CD8-positive, alpha-beta memory T cell (primary cell): Measurements from ENCODE around the gene CTPS2. TPM values are rescaled to one million over a fixed set of nuclear protein-coding genes. Genes with fewer than 3 reads are reported as not detected.
"Not testable (repeated sequence)": the region's sequence is repeated elsewhere in the genome, so short reads cannot be mapped to it uniquely, and the experiment has no call there.

Experiments used
- CTCF ChIA-PET: fragments of 350-600 bp; sonication (Branson Sonifier 250); formaldehyde crosslinking; loops from one replicate; lab custom pipeline; 2021; ENCODE audit warnings: antibody characterized with exemption; lab: Charles Lee
- POLR2A ChIA-PET: fragments of 350-600 bp; sonication (Branson Sonifier 250); formaldehyde crosslinking; loops from one replicate; lab custom pipeline; 2021; ENCODE audit warnings: antibody characterized with exemption; lab: Charles Lee
- DNase-seq, 5 donors: peaks; one replicate each; pipeline versions ENCODE4 v3.0.0 to v3.0.0-alpha.2; 2020 to 2022; ENCODE audit warnings: mixed read lengths in 1 of 5
- H3K27ac ChIP-seq: one replicate; pipeline ENCODE4 v1.7.0; 2013; ENCODE audit warnings: low read depth, mild to moderate bottlenecking, low read length, moderate library complexity
- H3K27me3 ChIP-seq: 2 replicates; pipeline ENCODE4 v1.7.0; 2013; ENCODE audit warnings: low read length, mild to moderate bottlenecking; ENCODE audit not compliant: insufficient read depth, poor library complexity, severe bottlenecking
- H3K36me3 ChIP-seq: 2 replicates; pipeline ENCODE4 v1.7.0; 2013; ENCODE audit warnings: mild to moderate bottlenecking, low read length, moderate library complexity; ENCODE audit not compliant: insufficient read depth
- H3K4me1 ChIP-seq: 2 replicates; pipeline ENCODE4 v1.7.0; 2013; ENCODE audit warnings: mild to moderate bottlenecking, low read length, moderate library complexity; ENCODE audit not compliant: insufficient read depth
- H3K4me3 ChIP-seq: 2 replicates; pipeline ENCODE4 v1.7.0; 2013; ENCODE audit warnings: mild to moderate bottlenecking, low read length
- H3K9me3 ChIP-seq: 2 replicates; pipeline ENCODE4 v1.7.0; 2013; ENCODE audit warnings: mild to moderate bottlenecking, low read length
- H3K27ac Mint-ChIP-seq, 8 donors: one replicate each; pipeline ENCODE4 v1.8.0; 2020 to 2021; ENCODE audit warnings: mixed read lengths in 8 of 8, mild to moderate bottlenecking in 6 of 8, inconsistent platforms in 3 of 8, moderate library complexity in 3 of 8
- H3K27me3 Mint-ChIP-seq, 2 donors: one replicate each; pipeline ENCODE4 v1.8.0; 2020 to 2021; ENCODE audit warnings: mixed read lengths in 2 of 2, mild to moderate bottlenecking in 1 of 2, moderate library complexity in 1 of 2
- H3K36me3 Mint-ChIP-seq, 3 donors: one replicate each; pipeline ENCODE4 v1.8.0; 2020 to 2021; ENCODE audit warnings: mixed read lengths in 3 of 3, inconsistent platforms in 1 of 3, mild to moderate bottlenecking in 1 of 3
- H3K4me1 Mint-ChIP-seq, 3 donors: one replicate each; pipeline ENCODE4 v1.8.0; 2020 to 2021; ENCODE audit warnings: mixed read lengths in 3 of 3, inconsistent platforms in 1 of 3, mild to moderate bottlenecking in 1 of 3
- H3K4me3 Mint-ChIP-seq, 7 donors: one replicate each; pipeline ENCODE4 v1.8.0; 2020 to 2021; ENCODE audit warnings: mixed read lengths in 7 of 7, mild to moderate bottlenecking in 6 of 7, moderate library complexity in 4 of 7, inconsistent platforms in 2 of 7
- H3K9me3 Mint-ChIP-seq, 5 donors: one replicate each; pipeline ENCODE4 v1.8.0; 2020 to 2022; ENCODE audit warnings: mixed read lengths in 5 of 5, mild to moderate bottlenecking in 3 of 5, moderate library complexity in 2 of 5, inconsistent platforms in 1 of 5
- polyA plus RNA-seq: library from polyadenylated mRNA; unstranded; fragments of 300-500 nt; fragmentation: Illumina TruSeq; gene quantifications from one replicate; pipeline ENCODE4 v1.2.3, GENCODE V29; 2021
- total RNA-seq, 2 experiments: library from RNA; stranded (reverse); gene quantifications; one replicate each; pipeline ENCODE4 v1.2.3, GENCODE V29; 2021

CTPS2 gene, protein sequence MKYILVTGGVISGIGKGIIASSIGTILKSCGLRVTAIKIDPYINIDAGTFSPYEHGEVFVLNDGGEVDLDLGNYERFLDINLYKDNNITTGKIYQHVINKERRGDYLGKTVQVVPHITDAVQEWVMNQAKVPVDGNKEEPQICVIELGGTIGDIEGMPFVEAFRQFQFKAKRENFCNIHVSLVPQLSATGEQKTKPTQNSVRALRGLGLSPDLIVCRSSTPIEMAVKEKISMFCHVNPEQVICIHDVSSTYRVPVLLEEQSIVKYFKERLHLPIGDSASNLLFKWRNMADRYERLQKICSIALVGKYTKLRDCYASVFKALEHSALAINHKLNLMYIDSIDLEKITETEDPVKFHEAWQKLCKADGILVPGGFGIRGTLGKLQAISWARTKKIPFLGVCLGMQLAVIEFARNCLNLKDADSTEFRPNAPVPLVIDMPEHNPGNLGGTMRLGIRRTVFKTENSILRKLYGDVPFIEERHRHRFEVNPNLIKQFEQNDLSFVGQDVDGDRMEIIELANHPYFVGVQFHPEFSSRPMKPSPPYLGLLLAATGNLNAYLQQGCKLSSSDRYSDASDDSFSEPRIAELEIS
- total RNA-seq: 1 to 10 TPM; 5.2 to 5.7 TPM
- polyA plus RNA-seq: 3.1 TPM

DNA sequence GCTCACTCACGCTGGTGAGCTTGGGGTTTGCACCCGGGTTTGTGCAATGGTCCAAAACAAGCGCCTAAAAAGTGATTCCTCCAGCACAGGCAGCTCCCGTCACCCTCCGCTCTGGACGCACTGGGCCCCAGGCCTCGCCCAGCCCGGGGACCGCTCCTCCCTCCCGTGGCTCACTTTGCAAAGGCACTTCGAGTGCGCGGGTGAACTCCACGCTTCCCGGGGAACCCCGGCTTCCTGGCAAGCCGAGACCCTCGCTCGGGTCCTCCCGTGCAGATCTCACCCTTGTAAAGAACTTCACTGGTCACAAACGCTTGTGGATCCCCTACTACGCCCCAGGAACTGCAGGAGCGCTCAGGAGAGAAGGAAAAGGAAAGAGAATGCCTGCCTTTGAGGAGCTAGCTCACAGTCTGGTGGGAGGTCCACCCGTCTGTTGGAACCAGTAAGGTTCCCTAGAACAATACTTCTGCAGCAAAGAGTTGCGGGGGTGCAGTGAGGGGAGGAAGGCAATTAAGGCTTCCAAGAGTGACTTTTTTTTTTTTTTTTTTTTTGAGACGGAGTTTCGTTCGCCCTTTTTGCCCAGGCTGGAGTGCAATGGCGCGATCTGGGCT lies at the start of gene CTPS2:
TSS of gene CTPS2 (minus strand) at position 122 of the 608 bp plus-strand sequence. CDS start 9,767 bp downstream, outside the sequence.
- CTCF ChIA-PET: interaction anchor here (1.2 kb wide), 1 partner anchor 171 kb away, joined by 3 read pairs; no protein-coding TSS in a partner anchor
- H3K27ac ChIP-seq: peak within 1 kb of the TSS; percentile 57
- POLR2A ChIA-PET: no interaction called here

DNA sequence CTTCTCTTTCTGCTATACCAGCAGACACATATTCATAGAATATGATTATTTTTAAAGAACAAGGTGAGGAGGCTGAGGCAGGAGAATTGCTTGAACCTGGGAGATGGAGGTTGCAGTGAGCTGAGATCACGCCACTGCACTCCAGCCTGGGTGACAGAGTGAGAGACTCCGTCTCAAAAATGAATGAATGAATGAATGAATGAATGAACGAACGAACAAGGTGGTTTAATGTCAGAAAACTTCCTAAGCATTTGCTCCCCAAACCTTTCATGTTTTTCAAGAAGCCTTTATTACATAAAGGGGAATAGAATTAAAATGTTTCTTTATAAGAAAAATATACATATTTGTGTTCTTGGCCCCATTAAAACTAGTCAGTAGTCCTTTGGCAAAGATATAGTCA lies 49.0 kb upstream of the CTPS2 start:
- DNase-seq, H3K27ac Mint-ChIP-seq, H3K27me3 Mint-ChIP-seq, CTCF ChIA-PET, H3K9me3 Mint-ChIP-seq, H3K4me1 ChIP-seq, H3K27me3 ChIP-seq, H3K27ac ChIP-seq, H3K4me3 ChIP-seq, H3K4me3 Mint-ChIP-seq, H3K4me1 Mint-ChIP-seq, H3K9me3 ChIP-seq: not testable (repeated sequence)
- POLR2A ChIA-PET: interaction anchor here (0.6 kb wide), 1 partner anchor 26 kb away, joined by 4 read pairs; no protein-coding TSS in a partner anchor
- peaks cover 9 to 32% (median 16%) of the 10 kb centered on the region in 3 donors for H3K36me3 Mint-ChIP-seq
- H3K36me3 ChIP-seq: peaks cover 10% of the 10 kb centered on the region

More for the DNA sequence above, at the start of gene CTPS2:
- Mint-ChIP-seq H3K27ac (peak within 1 kb of the TSS; percentile 61 to 94 (median 88)), H3K4me1 (peaks cover 9 to 25% (median 22%) of the 10 kb centered on the region in 3 donors), H3K36me3 (peaks cover 0 to 7% (median 2%) of the 10 kb centered on the region in 3 donors), H3K27me3 (peaks cover 0 to 18% of the 10 kb centered on the region in 2 donors), H3K4me3 (peak within 1 kb of the TSS; percentile 83 to 95 (median 89)), H3K9me3 (no peaks in the 10 kb centered on the region)
- no peaks in the 10 kb centered on the region for H3K36me3 ChIP-seq
- H3K27me3 ChIP-seq: no peaks in the 10 kb centered on the region
- peak within 1 kb of the TSS; percentile 64 for H3K4me3 ChIP-seq
- H3K9me3 ChIP-seq: no peaks in the 10 kb centered on the region
- no peaks in the 10 kb centered on the region for H3K4me1 ChIP-seq
- DNase-seq: peak; percentile 13 to 59 (median 39)

DNA sequence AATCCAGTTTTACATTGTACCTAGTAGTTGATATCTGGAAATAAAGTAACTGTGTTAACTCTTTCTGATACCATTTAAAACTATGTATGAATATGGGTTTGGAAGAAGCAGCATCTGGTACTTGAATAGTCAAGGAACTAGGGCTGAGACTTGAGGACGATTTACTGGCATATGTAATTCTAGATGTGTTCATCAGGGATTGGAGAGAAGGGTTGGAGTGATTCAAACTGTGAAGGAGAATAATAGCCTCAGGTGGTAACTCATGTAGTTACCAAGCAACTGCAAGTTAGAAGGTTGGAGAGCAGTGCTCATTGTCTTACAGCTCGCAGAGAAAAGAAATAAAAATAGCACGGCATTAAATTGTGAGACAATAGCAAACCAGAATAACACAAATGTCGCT lies 44.3 kb upstream of the CTPS2 start:
- Histone ChIP-seq H3K9me3 (no peaks in the 10 kb centered on the region), H3K36me3 (peaks cover 15% of the 10 kb centered on the region), H3K27ac (no peak overlapping the region), H3K27me3 (no peaks in the 10 kb centered on the region), H3K4me3 (no peak overlapping the region), H3K4me1 (no peaks in the 10 kb centered on the region)
- ChIA-PET POLR2A (no interaction called here), CTCF (no interaction called here)
- DNase-seq: no peak
- H3K36me3 Mint-ChIP-seq: peaks cover 20 to 64% (median 32%) of the 10 kb centered on the region in 3 donors
- H3K4me3 Mint-ChIP-seq: no peak overlapping the region
- H3K4me1 Mint-ChIP-seq: peaks cover 0 to 3% (median 0%) of the 10 kb centered on the region in 3 donors
- H3K27ac Mint-ChIP-seq: no peak overlapping the region
- no peaks in the 10 kb centered on the region for H3K9me3 Mint-ChIP-seq
- H3K27me3 Mint-ChIP-seq: no peaks in the 10 kb centered on the region

DNA sequence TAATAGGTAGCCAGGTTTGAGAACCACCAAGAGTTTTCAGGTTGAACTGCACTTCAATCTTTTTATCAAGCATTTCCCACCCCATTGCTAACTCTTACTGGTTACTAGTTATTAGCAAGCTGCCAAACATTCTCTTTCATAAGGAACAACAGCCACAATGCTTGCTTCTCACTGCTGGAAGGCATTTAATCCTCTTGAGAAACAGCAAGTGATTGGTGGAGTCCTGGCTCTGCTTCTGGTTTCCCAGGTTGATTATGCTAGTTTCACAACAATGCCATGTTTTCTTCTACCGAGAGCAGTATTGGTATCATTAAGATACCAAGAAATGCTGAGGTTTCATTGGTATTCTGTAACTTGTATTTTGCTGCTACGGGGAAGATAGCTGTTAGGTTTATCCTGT lies 41.5 kb upstream of the CTPS2 start:
- H3K36me3 Mint-ChIP-seq: peaks cover 24 to 61% (median 24%) of the 10 kb centered on the region in 3 donors
- Histone ChIP-seq H3K27me3 (no peaks in the 10 kb centered on the region), H3K36me3 (peaks cover 10% of the 10 kb centered on the region), H3K27ac (no peak overlapping the region), H3K4me1 (no peaks in the 10 kb centered on the region), H3K4me3 (no peak overlapping the region), H3K9me3 (no peaks in the 10 kb centered on the region)
- DNase-seq: no peak
- ChIA-PET POLR2A (no interaction called here), CTCF (no interaction called here)
- H3K4me1 Mint-ChIP-seq: peaks cover 0 to 3% (median 0%) of the 10 kb centered on the region in 3 donors
- H3K27ac Mint-ChIP-seq: peak overlapping the region in 1 of 8 donors; percentile 63
- H3K4me3 Mint-ChIP-seq: no peak overlapping the region
- no peaks in the 10 kb centered on the region for H3K9me3 Mint-ChIP-seq
- H3K27me3 Mint-ChIP-seq: no peaks in the 10 kb centered on the region

DNA sequence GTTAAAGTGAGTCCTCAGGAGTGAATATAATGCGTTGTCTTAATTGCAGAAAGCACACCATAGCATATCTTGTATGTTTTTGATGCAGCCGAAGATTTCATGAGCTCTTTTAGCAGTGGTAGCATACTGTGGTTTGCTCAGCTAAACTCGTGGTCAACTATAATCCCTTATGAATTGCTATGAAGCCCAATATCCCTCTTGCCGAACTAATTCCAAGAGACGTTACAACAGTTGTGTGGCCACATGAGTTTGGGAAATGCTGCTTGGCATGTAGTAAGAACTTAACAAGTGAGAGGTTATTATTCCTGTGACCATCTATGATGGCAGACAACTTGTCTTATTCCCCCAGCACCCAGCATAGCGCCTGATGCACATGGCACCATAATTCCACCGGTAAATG lies 37.7 kb upstream of the CTPS2 start:
- ChIA-PET CTCF (no interaction called here), POLR2A (no interaction called here)
- no peaks in the 10 kb centered on the region for H3K36me3 ChIP-seq
- no peaks in the 10 kb centered on the region for H3K4me1 ChIP-seq
- Mint-ChIP-seq H3K27me3 (peaks cover 0 to 2% of the 10 kb centered on the region in 2 donors), H3K4me3 (no peak overlapping the region), H3K4me1 (peaks cover 0 to 3% (median 0%) of the 10 kb centered on the region in 3 donors), H3K27ac (no peak overlapping the region), H3K9me3 (no peaks in the 10 kb centered on the region), H3K36me3 (peaks cover 18 to 51% (median 18%) of the 10 kb centered on the region in 3 donors)
- no peaks in the 10 kb centered on the region for H3K9me3 ChIP-seq
- H3K27ac ChIP-seq: no peak overlapping the region
- no peak for DNase-seq
- H3K27me3 ChIP-seq: no peaks in the 10 kb centered on the region
- H3K4me3 ChIP-seq: no peak overlapping the region

DNA sequence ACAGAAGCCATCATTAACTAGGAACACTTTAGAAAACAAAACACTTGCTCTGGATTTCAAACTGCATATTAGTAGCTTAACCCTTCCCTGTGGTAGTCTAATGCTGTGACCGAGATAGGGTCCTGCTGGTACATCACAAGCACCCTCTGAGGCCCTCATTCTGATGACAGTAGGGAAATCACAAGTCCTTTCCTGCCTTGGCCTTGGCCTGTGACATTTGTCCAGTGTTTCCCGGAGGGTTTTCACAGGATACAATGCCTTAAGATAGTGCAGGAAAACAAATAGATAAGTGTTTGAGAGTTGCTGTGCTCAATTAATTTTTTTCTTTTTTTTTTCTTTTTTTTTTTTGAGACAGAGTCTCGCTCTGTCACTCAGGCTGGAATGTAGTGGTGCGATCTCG lies 36.0 kb upstream of the CTPS2 start:
- H3K4me3 ChIP-seq: no peak overlapping the region
- Mint-ChIP-seq H3K36me3 (peaks cover 17 to 52% (median 19%) of the 10 kb centered on the region in 3 donors), H3K27ac (no peak overlapping the region), H3K4me1 (peaks cover 0 to 1% (median 0%) of the 10 kb centered on the region in 3 donors), H3K9me3 (no peaks in the 10 kb centered on the region), H3K27me3 (peaks cover 0 to 3% of the 10 kb centered on the region in 2 donors), H3K4me3 (no peak overlapping the region)
- H3K27me3 ChIP-seq: no peaks in the 10 kb centered on the region
- no peak overlapping the region for H3K27ac ChIP-seq
- H3K4me1 ChIP-seq: no peaks in the 10 kb centered on the region
- DNase-seq: no peak
- CTCF ChIA-PET: no interaction called here
- H3K36me3 ChIP-seq: no peaks in the 10 kb centered on the region
- POLR2A ChIA-PET: no interaction called here
- no peaks in the 10 kb centered on the region for H3K9me3 ChIP-seq

DNA sequence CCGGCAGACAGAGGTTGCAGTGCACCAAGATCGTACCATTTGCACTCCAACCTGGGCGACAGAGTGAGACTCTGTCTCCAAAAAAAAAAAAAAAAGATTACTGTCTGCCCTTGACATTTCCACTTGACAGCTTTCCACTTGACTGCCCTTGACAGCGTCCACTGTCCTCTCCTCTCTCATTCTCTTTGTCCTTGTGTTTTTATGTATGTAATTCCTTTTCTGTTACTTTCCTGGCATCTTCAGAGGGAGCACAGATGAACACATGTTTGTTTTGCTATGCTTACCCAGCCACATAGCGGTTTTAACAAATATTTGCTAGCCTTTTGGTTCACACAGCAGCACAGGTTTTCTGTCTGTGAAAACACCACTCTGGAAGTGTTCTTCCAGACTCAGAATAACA lies 33.2 kb upstream of the CTPS2 start:
- Histone ChIP-seq H3K4me3 (no peak overlapping the region), H3K9me3 (no peaks in the 10 kb centered on the region), H3K27ac (no peak overlapping the region), H3K36me3 (no peaks in the 10 kb centered on the region), H3K4me1 (no peaks in the 10 kb centered on the region), H3K27me3 (no peaks in the 10 kb centered on the region)
- no peak overlapping the region for H3K4me3 Mint-ChIP-seq
- H3K36me3 Mint-ChIP-seq: peaks cover 17 to 55% (median 20%) of the 10 kb centered on the region in 3 donors
- H3K4me1 Mint-ChIP-seq: no peaks in the 10 kb centered on the region
- CTCF ChIA-PET: no interaction called here
- peaks cover 0 to 3% of the 10 kb centered on the region in 2 donors for H3K27me3 Mint-ChIP-seq
- H3K27ac Mint-ChIP-seq: no peak overlapping the region
- DNase-seq: no peak
- POLR2A ChIA-PET: no interaction called here
- no peaks in the 10 kb centered on the region for H3K9me3 Mint-ChIP-seq

DNA sequence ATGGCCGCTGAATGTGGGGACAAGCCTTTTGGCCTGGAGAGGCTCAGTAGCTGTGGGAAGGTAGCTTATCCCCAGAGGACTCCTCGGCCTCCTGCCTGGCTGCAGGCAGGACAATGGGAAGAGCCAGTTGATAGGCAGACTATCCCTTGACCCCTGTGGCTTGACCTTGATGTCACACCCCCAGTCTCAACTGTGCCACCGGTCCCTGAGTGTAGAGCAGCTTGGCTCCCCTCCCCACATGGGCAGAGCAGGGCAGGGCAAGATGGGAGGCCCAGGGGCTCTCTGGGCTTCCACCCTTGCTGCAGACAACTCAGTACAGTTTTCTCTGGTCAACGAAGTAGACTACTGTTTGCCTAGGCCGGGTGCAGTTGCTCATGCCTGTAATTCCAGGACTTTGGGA lies 32.6 kb upstream of the CTPS2 start:
- H3K4me3 Mint-ChIP-seq: no peak overlapping the region
- H3K36me3 Mint-ChIP-seq: peaks cover 13 to 54% (median 20%) of the 10 kb centered on the region in 3 donors
- H3K27ac Mint-ChIP-seq: no peak overlapping the region
- H3K9me3 ChIP-seq: no peaks in the 10 kb centered on the region
- no peak overlapping the region for H3K4me3 ChIP-seq
- H3K27me3 Mint-ChIP-seq: peaks cover 0 to 3% of the 10 kb centered on the region in 2 donors
- H3K36me3 ChIP-seq: no peaks in the 10 kb centered on the region
- no peak for DNase-seq
- no peak overlapping the region for H3K27ac ChIP-seq
- no peaks in the 10 kb centered on the region for H3K27me3 ChIP-seq
- ChIA-PET CTCF (no interaction called here), POLR2A (no interaction called here)
- H3K4me1 ChIP-seq: no peaks in the 10 kb centered on the region
- no peaks in the 10 kb centered on the region for H3K4me1 Mint-ChIP-seq
- H3K9me3 Mint-ChIP-seq: no peaks in the 10 kb centered on the region
